ENCODE data around the gene HIP1. TPM values are rescaled to one million over a fixed set of nuclear protein-coding genes. Genes with fewer than 3 reads are reported as not detected.
A peak's percentile ranks its signal among the peaks of the same experiment; 100 is the strongest.

Gene HIP1
- total and polyA plus RNA-seq, 9 of the 15 experiments (the other 6 are each of a cell fraction or from before 2014, with no cell fraction given), result 2.4 to 13.7 (median 9.5) TPM

- TF ChIP-seq ELK3 (CRISPR knock-in tag; IDR thresholded peaks at IDR 0.05) (no peak), ZNF707 (CRISPR knock-in tag; conservative IDR thresholded peaks at IDR 0.05) (peak; percentile 99), CBFA2T3 (IDR thresholded peaks at IDR 0.05) (no peak), HDAC1 (IDR thresholded peaks at IDR 0.05) (no peak), ZBTB8A (IDR thresholded peaks at IDR 0.05; ENCODE audit: partially characterized antibody) (no peak), ZBTB26 (CRISPR knock-in tag; IDR thresholded peaks at IDR 0.05) (no peak), ZNF280A (IDR thresholded peaks at IDR 0.05; ENCODE audit: low read depth, partially characterized antibody) (peak; percentile 91), ATF2 (CRISPR knock-in tag; IDR thresholded peaks at IDR 0.05) (no peak), ZNF274 (IDR thresholded peaks at IDR 0.05; ENCODE audit: borderline replicate concordance, low read depth, low read length) (no peak), BRD9 (IDR thresholded peaks at IDR 0.05; ENCODE audit: low read depth, partially characterized antibody) (no peak), HIVEP1 (CRISPR knock-in tag; IDR thresholded peaks at IDR 0.05) (no peak), KAT8 (IDR thresholded peaks at IDR 0.05; ENCODE audit: low read depth) (no peak), HDGF (IDR thresholded peaks at IDR 0.05) (no peak), BACH1 (tag; IDR thresholded peaks at IDR 0.05) (no peak), NONO (IDR thresholded peaks at IDR 0.05; ENCODE audit: low read depth in 2 of 2, low read length in 1 of 2) (no peak), SMAD1 (IDR thresholded peaks at IDR 0.05; ENCODE audit: low read depth, low read length, partially characterized antibody) (no peak), CCAR2 (IDR thresholded peaks at IDR 0.05; ENCODE audit: low read depth, low read length) (no peak), ELF1 (tag; IDR thresholded peaks at IDR 0.05) (peak; percentile 34; the same call in 1 of the 2 replicates), MLLT1 (IDR thresholded peaks at IDR 0.05) (no peak), THAP12 (CRISPR knock-in tag; IDR thresholded peaks at IDR 0.05) (no peak), ZNF785 (CRISPR knock-in tag; IDR thresholded peaks at IDR 0.05) (no peak)
Observed at GRCh38 chr7:75628055-75628454, 110.7 kb downstream of the HIP1 start (continued).
